DOHH2 (cell line): ENCODE data around the gene ZNF521.

Experiments used
- H3F3A ChIP-seq: fragments of 200-600 bp; sonication (generic), shearing (Covaris generic); 2 replicates; pipeline ENCODE4 v1.6.0; 2016; ENCODE audit warnings: antibody characterized with exemption, mild to moderate bottlenecking; ENCODE audit not compliant: control insufficient read depth, insufficient read depth
- H3K27ac ChIP-seq: fragments of 200-600 bp; sonication (generic); 2 replicates; pipeline ENCODE4 v1.5.1; 2014; ENCODE audit warnings: low read depth, mild to moderate bottlenecking, low read length, moderate library complexity
- H3K27me3 ChIP-seq: fragments of 200-600 bp; sonication (generic); 2 replicates; pipeline ENCODE4 v1.6.1; 2014; ENCODE audit warnings: mild to moderate bottlenecking, low read length, mixed read lengths; ENCODE audit not compliant: control insufficient read depth
- H3K36me3 ChIP-seq: fragments of 200-600 bp; sonication (generic); 2 replicates; pipeline ENCODE4 v1.6.1; 2014; ENCODE audit warnings: mild to moderate bottlenecking, low read length, moderate library complexity, mixed read lengths; ENCODE audit not compliant: control insufficient read depth
- H3K4me1 ChIP-seq: fragments of 200-600 bp; sonication (generic); 2 replicates; pipeline ENCODE4 v1.6.1; 2014; ENCODE audit warnings: mild to moderate bottlenecking, low read length, mixed read lengths; ENCODE audit not compliant: control insufficient read depth
- H3K4me2 ChIP-seq: fragments of 200-600 bp; sonication (generic); 2 replicates; pipeline ENCODE4 v1.6.0; 2014; ENCODE audit warnings: mild to moderate bottlenecking, low read length, moderate library complexity
- H3K4me3 ChIP-seq: fragments of 200-600 bp; sonication (generic); 2 replicates; pipeline ENCODE4 v1.5.1; 2014; ENCODE audit warnings: mild to moderate bottlenecking, low read length, mixed read lengths
- H3K79me2 ChIP-seq: fragments of 200-600 bp; sonication (generic); 2 replicates; pipeline ENCODE4 v1.6.1; 2014; ENCODE audit warnings: mild to moderate bottlenecking, low read length, mixed read lengths; ENCODE audit not compliant: control insufficient read depth
- H3K9me2 ChIP-seq: fragments of 200-600 bp; sonication (generic); replicated peaks from 2 replicates; pipeline ENCODE4 v1.6.1; 2014; ENCODE audit warnings: mild to moderate bottlenecking, low read length, mixed read lengths; ENCODE audit not compliant: control insufficient read depth
- H3K9me3 ChIP-seq: fragments of 200-600 bp; sonication (generic); 2 replicates; pipeline ENCODE4 v1.6.1; 2014; ENCODE audit warnings: antibody characterized with exemption, low read length, mixed read lengths; ENCODE audit not compliant: control insufficient read depth, insufficient read depth
- H4K20me1 ChIP-seq: fragments of 200-600 bp; sonication (generic); 2 replicates; pipeline ENCODE4 v1.6.0; 2014; ENCODE audit warnings: low read depth, mild to moderate bottlenecking, antibody characterized with exemption, low read length, moderate library complexity; ENCODE audit not compliant: control insufficient read depth, insufficient read depth
- EZH2phosphoT487 ChIP-seq: fragments of 200-600 bp; sonication (generic); IDR thresholded peaks from 2 replicates; pipeline ENCODE4 v1.6.1; 2017; ENCODE audit warnings: borderline replicate concordance, mild to moderate bottlenecking, antibody characterized with exemption, low read length, moderate library complexity, mixed read lengths
- TF ChIP-seq, protein P1 (sequence below): fragments of 200-600 bp; sonication (generic); IDR thresholded peaks from one replicate; pipeline ENCODE4 v1.5.1; 2014; ENCODE audit warnings: antibody characterized with exemption, mild to moderate bottlenecking, low read depth, low read length; ENCODE audit not compliant: poor library complexity, severe bottlenecking

Gene ZNF521

DNA sequence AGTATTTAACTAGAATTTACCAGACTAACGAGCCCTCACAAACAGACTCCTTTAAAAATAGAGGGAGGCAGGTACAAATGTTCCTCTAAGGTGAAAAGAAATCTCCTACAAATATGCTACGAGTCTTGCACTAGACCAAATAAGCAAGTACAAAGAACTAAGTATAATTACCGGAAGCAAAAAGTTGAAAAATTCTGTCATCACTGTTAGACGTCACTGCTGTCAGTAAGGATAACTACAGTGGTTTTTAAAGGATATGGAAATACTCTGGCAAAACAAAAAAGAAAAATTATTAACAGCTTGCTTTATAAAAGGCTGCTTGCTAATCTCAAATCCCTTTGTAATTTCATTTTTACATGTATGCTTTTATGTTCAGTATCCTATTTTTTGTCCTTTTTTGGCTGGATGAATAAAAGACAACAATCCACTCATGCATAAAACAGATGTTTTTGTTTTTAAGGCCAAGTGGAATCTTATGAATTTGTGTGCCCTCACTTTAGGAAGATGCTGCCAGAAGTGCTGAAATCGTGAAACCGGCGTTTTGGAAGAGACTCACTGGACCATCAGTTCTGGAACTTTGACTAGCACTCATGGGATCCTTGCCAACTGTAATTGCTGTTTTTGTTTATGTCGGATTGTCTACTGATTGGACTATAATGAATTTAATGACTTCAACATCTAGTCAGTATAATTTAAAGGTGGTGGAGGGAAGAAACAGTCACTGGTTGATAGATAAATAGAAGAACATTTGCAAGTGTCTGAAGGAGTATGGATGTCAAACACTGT lies 6.7 kb downstream of the ZNF521 start:
- H3K79me2 ChIP-seq: no peaks in the 10 kb centered on the region

GRCh38 chr18:25341831-25342230 lies 10.1 kb downstream of the ZNF521 start:
- H3K36me3 ChIP-seq: no peaks in the 10 kb centered on the region
- no peaks in the 10 kb centered on the region for H3K9me3 ChIP-seq
- H3K4me2 ChIP-seq: no peak overlapping the region
- H4K20me1 ChIP-seq: no peaks in the 10 kb centered on the region
- H3K27ac ChIP-seq: no peak overlapping the region
- H3F3A ChIP-seq: no peaks in the 10 kb centered on the region
- no peaks in the 10 kb centered on the region for H3K4me1 ChIP-seq
- TF ChIP-seq, protein P1, sequence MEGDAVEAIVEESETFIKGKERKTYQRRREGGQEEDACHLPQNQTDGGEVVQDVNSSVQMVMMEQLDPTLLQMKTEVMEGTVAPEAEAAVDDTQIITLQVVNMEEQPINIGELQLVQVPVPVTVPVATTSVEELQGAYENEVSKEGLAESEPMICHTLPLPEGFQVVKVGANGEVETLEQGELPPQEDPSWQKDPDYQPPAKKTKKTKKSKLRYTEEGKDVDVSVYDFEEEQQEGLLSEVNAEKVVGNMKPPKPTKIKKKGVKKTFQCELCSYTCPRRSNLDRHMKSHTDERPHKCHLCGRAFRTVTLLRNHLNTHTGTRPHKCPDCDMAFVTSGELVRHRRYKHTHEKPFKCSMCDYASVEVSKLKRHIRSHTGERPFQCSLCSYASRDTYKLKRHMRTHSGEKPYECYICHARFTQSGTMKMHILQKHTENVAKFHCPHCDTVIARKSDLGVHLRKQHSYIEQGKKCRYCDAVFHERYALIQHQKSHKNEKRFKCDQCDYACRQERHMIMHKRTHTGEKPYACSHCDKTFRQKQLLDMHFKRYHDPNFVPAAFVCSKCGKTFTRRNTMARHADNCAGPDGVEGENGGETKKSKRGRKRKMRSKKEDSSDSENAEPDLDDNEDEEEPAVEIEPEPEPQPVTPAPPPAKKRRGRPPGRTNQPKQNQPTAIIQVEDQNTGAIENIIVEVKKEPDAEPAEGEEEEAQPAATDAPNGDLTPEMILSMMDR: no peak
- TF ChIP-seq EZH2phosphoT487: no peak
- H3K27me3 ChIP-seq: peaks cover 17% of the 10 kb centered on the region; the same call in 1 of the 2 replicates
- no peaks in the 10 kb centered on the region for H3K9me2 ChIP-seq
- no peaks in the 10 kb centered on the region for H3K79me2 ChIP-seq
- no peak overlapping the region for H3K4me3 ChIP-seq

More for the DNA sequence above, 6.7 kb downstream of the ZNF521 start:
- no peaks in the 10 kb centered on the region for H4K20me1 ChIP-seq
- no peaks in the 10 kb centered on the region for H3K4me1 ChIP-seq
- no peak overlapping the region for H3K27ac ChIP-seq
- H3F3A ChIP-seq: no peaks in the 10 kb centered on the region
- H3K9me3 ChIP-seq: no peaks in the 10 kb centered on the region
- no peak overlapping the region for H3K4me3 ChIP-seq
- no peak for TF ChIP-seq EZH2phosphoT487
- TF ChIP-seq, protein P1: no peak
- no peaks in the 10 kb centered on the region for H3K9me2 ChIP-seq
- no peak overlapping the region for H3K4me2 ChIP-seq
- H3K27me3 ChIP-seq: peaks cover 29% of the 10 kb centered on the region
- no peaks in the 10 kb centered on the region for H3K36me3 ChIP-seq

DNA sequence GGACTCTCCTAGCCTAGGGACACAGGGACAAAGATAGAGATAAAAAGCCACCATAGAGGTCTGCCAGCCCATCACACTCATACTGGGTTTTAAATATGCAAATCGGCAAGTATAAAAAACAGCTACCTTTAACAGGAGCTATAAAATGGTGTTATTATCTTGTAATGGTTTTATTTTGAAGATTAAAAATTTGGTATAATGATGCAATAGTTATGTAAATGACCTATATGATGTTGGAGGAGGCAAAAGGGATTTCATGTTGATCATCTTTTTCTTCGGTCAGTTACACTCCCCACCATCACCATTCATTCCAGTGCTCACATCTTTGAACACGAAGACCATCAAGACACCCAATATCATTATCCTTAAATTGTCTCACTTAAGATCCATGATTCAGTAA lies 11.2 kb downstream of the ZNF521 start:
- Histone ChIP-seq H3K9me3 (no peaks in the 10 kb centered on the region), H3K36me3 (no peaks in the 10 kb centered on the region)
- TF ChIP-seq EZH2phosphoT487: no peak

GRCh38 chr18:25335676-25336075 lies 16.3 kb downstream of the ZNF521 start:
- TF ChIP-seq EZH2phosphoT487: no peak
- TF ChIP-seq, protein P1: no peak
- no peaks in the 10 kb centered on the region for H3K9me3 ChIP-seq
- H3K27ac ChIP-seq: no peak overlapping the region
- no peaks in the 10 kb centered on the region for H3K9me2 ChIP-seq
- no peaks in the 10 kb centered on the region for H3F3A ChIP-seq
- H3K36me3 ChIP-seq: no peaks in the 10 kb centered on the region
- H4K20me1 ChIP-seq: no peaks in the 10 kb centered on the region
- H3K27me3 ChIP-seq: 0 out of 2 replicates have a peak, but pooled peaks cover 3% of the 10 kb centered on the region
- no peaks in the 10 kb centered on the region for H3K4me1 ChIP-seq
- no peak overlapping the region for H3K4me3 ChIP-seq
- H3K4me2 ChIP-seq: no peak overlapping the region
- H3K79me2 ChIP-seq: no peaks in the 10 kb centered on the region

More for the DNA sequence above, 11.2 kb downstream of the ZNF521 start:
- no peaks in the 10 kb centered on the region for H3K4me1 ChIP-seq
- no peak overlapping the region for H3K4me3 ChIP-seq
- no peaks in the 10 kb centered on the region for H3F3A ChIP-seq
- H3K79me2 ChIP-seq: no peaks in the 10 kb centered on the region
- H3K4me2 ChIP-seq: no peak overlapping the region
- peaks cover 15% of the 10 kb centered on the region; the same call in 1 of the 2 replicates for H3K27me3 ChIP-seq
- H3K27ac ChIP-seq: no peak overlapping the region
- no peaks in the 10 kb centered on the region for H4K20me1 ChIP-seq
- no peaks in the 10 kb centered on the region for H3K9me2 ChIP-seq
